Small intestine (tissue), 7 donors: ENCODE results near the gene CBX8. TPM values are rescaled to one million over a fixed set of nuclear protein-coding genes. Genes with fewer than 3 reads are reported as not detected.

ENCODE experiments used
- DNase-seq, 2 donors: peaks; one replicate each; pipeline versions ENCODE4 v3.0.0 to v3.0.0-alpha.2; 2013
- FAIRE-seq: peaks from 2 replicates; lab custom pipeline; 2012; peaks lifted over from hg19 to GRCh38; lab: Jason Lieb, UNC
- H3K27ac ChIP-seq, 3 donors: one replicate each; pipeline ENCODE4 v1.5.1; 2013; ENCODE audit warnings: low read length in 2 of 3, mild to moderate bottlenecking in 2 of 3, control low read depth in 1 of 3, inconsistent platforms in 1 of 3, low read depth in 1 of 3, moderate library complexity in 1 of 3
- H3K27me3 ChIP-seq, 3 donors: one replicate each; pipeline ENCODE4 v1.6.1; 2013; ENCODE audit warnings: low read length in 3 of 3, inconsistent platforms in 1 of 3; ENCODE audit not compliant: control insufficient read depth in 3 of 3, insufficient read depth in 3 of 3
- H3K36me3 ChIP-seq, 3 donors: one replicate each; pipeline ENCODE4 v1.6.1; 2013; ENCODE audit warnings: low read length in 3 of 3, inconsistent platforms in 1 of 3, low read depth in 1 of 3, mild to moderate bottlenecking in 1 of 3, moderate library complexity in 1 of 3; ENCODE audit not compliant: control insufficient read depth in 3 of 3, insufficient read depth in 2 of 3
- H3K4me1 ChIP-seq, 3 donors: one replicate each; pipeline ENCODE4 v1.6.1; 2013; ENCODE audit warnings: low read length in 2 of 3, inconsistent platforms in 1 of 3, low read depth in 1 of 3, mild to moderate bottlenecking in 1 of 3, moderate library complexity in 1 of 3; ENCODE audit not compliant: control insufficient read depth in 3 of 3, insufficient read depth in 2 of 3
- H3K4me3 ChIP-seq, 3 donors: one replicate each; pipeline ENCODE4 v1.5.1; 2013; ENCODE audit warnings: low read length in 3 of 3, control low read depth in 1 of 3, inconsistent platforms in 1 of 3, low read depth in 1 of 3, mild to moderate bottlenecking in 1 of 3, moderate library complexity in 1 of 3
- H3K9me3 ChIP-seq, 2 donors: one replicate each; pipeline ENCODE4 v1.6.1; 2013; ENCODE audit warnings: low read depth in 1 of 2, low read length in 1 of 2; ENCODE audit not compliant: control insufficient read depth in 2 of 2, insufficient read depth in 1 of 2
- WGBS, 3 donors: extraction: QIAGEN DNeasy Blood & Tissue Kit; methylation state at CpG; one replicate each; pipeline ENCODE4 v1.1.7; 2013; 5-methylcytosine and 5-hydroxymethylcytosine counted together
- polyA plus RNA-seq, 4 donors: library from polyadenylated mRNA; stranded (reverse) in 3 of 4; unstranded in 1 of 4; fragments of 200-250 nt in 3 of 4; fragments of 120-200 nt in 1 of 4; gene quantifications; one replicate each; pipeline versions ENCODE4 v1.2.1 to v1.2.3, GENCODE V29; 2013
- donor health status: healthy with polysubstance abuse.
- donor health status: control.
- donor health status: control.
- donor health status: Bipolar disorder and iron deficiency.
- donor health status: healthy.

The CBX8 gene
- polyA plus RNA-seq, 4 donors = 2.7 to 10.0 (median 5.3) TPM

DNA sequence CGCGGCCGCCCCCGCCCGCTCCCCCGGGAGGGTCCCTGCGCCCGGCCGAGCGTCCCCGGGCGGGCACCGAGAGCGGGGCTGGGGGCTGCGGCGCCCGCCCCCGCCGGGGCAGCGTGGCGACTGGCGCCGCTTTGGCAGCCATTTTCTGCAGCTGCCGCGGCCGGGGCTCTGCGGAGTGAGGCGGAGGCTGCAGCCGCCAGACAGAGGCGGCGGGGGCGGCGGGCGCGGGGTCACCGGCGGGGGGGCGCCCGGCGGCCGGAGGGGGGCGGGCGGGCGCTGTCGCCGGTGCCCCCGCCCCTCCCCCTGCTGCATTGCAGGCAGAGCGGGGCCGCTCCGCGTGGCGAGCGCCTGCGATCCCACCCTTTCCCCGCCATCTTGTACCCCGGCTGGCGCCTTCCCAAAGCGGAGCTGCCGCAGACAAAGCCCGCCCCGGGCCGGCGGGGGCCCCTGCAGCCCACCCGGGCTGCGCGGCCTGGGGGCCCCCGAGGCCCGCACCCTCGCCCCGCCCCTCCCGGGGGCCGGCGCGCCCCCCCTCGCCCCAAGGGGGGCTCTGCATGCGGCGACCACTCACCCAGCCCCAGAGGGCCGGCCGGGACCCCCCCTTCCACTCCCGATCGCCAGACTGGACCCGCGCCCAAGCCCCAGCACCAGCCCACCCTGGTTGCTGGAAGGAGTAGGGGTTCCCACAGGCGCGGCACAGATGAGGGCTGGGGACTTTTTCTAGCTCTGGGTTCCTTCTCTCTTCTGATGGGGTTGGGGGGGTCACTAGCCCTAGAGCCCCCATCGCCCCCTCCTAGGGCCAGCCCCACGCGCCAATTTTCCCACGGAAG, 16.6 kb upstream of the CBX8 start:
- Histone ChIP-seq H3K4me1 (peaks cover 0 to 46% (median 0%) of the 10 kb centered on the region in 3 donors), H3K9me3 (peaks cover 0 to 2% of the 10 kb centered on the region in 2 donors), H3K4me3 (peak overlapping the region in 2 of 3 donors; percentile 23 to 50), H3K36me3 (no peaks in the 10 kb centered on the region), H3K27ac (no peak overlapping the region), H3K27me3 (peaks cover 6 to 90% (median 47%) of the 10 kb centered on the region in 3 donors)
- DNase-seq = peak in 1 of 2 donors; percentile 38
- FAIRE-seq = no peak
- WGBS, 3 donors = 1 to 4% (median 2%) methylated on average over 14 to 89 of the region's 89 CpGs

DNA sequence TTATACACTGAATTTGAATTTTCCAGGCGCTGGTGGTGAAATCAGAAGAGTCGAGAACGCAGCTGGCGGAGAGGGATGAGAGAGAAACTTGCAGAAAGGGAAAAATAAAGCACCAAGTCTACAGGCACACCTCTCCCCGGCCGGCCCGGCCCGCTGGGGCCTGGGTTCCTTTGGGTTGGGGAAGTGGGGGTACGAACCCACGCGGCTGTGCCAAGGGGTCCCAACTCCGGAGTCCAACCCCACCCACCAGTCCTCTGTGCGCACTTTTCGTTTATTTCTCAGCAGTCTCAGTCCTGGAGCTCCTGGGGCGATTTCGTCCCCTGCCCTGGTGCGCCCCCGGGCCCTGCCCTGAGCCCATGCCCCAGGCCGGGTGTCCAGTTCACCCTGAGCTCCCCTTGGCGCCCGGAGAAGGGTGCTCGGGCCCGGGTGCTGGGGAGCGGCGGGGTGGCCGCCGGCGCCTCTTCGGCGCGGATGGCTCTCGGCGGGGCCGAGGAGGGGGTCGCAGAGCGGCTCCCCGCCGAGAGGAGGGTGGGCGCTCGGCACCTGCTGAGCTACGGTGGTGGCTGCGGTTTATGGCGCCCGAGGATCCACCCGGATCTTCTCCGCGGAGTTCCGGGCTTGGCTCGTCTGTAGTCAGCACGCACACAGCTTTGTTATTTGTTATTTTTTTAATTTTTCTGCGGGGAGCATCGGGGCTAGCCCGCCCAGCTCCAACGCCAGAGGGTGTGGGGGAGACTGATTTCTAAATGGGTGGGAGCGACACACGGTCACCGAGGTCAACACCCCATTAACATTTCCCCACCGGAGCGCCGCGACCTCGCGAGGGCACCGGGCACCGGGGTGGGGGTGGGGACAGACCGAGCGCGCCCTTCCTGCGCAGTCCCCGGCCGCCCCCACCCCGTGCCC, 15.7 kb upstream of the CBX8 start:
- Histone ChIP-seq H3K4me1 (peaks cover 0 to 46% (median 0%) of the 10 kb centered on the region in 3 donors), H3K9me3 (peaks cover 0 to 2% of the 10 kb centered on the region in 2 donors), H3K36me3 (no peaks in the 10 kb centered on the region), H3K4me3 (peak overlapping the region; percentile 23 to 50 (median 25)), H3K27ac (no peak overlapping the region), H3K27me3 (peaks cover 4 to 90% (median 56%) of the 10 kb centered on the region in 3 donors)
- peak in 1 of 2 donors; percentile 62 for DNase-seq
- no peak for FAIRE-seq
- WGBS, 3 donors = 3 to 5% (median 3%) methylated on average over 50 to 72 of the region's 72 CpGs

DNA sequence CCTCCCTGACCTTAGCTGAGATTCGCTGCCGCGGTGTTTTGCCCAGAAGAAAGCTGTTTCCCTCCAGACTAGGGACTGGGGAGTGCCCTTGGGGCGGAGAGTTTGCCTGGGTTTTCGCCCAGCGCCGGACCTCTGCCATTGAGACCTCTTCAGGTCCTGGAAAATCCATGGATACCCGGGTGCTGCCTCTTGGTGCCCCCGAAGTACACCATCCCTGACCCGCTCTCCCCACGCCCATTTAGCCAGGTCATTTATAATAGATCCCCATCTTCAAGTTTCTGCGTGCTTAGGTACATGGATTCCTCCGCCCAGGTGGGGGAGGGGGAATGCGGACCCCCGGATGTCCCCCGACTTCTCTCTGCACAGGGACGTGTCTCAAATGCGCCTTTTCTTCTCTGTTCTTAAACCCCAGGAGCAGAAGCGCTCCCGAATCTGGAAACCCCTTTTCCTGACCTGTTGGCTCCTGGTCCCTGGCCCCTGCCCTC, 15.0 kb upstream of the CBX8 start:
- Histone ChIP-seq H3K27ac (no peak overlapping the region), H3K36me3 (no peaks in the 10 kb centered on the region), H3K4me1 (peaks cover 0 to 46% (median 0%) of the 10 kb centered on the region in 3 donors), H3K27me3 (peaks cover 0 to 90% (median 61%) of the 10 kb centered on the region in 3 donors), H3K9me3 (peaks cover 0 to 2% of the 10 kb centered on the region in 2 donors), H3K4me3 (no peak overlapping the region)
- no peak for FAIRE-seq
- DNase-seq = no peak
- WGBS, 3 donors = 3 to 4% (median 3%) methylated on average over 20 of the region's 20 CpGs

DNA sequence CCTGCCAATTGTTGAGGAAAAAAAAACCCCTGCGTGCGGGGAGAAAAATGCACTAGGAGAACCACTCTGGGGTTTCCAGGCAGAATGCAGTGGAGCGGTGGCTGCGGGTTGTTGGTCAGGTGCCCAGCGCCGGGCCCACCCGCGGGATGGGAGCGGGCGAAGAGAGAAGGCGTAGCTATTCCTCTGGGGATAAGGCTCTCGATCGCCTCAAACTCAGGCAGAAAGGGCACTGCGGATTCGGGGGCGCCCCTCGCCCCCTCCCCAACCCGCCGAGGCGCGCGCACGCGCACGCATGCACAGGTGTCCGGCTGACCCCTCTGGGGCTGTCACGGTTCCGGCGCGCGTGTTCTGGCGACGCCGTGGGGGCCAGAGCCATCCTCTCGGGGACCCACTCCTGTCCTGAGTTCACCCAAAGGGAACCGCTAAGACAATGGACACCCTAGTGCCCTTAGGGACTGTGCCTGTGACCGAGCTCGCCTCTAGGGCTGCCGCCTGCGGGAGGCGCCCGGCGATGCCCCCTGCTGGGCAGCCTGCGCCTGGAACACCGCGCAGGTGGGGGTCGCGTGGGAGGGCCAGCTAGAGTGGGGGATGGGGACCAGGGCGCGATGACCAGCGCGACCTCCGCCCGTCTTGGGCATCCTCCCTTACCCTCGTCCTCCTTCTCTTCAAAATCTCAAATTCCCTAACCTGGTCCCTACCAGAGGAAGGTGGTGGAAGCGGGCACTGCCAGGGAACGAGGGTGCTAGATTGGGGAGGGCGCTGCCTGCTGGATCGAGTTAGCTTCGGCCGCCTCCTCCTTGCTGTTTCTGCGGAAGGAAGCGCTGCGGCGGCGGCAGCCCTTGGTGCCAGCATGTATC, 14.4 kb upstream of the CBX8 start:
- no peaks in the 10 kb centered on the region for H3K36me3 ChIP-seq
- no peak overlapping the region for H3K4me3 ChIP-seq
- DNase-seq (peak in 1 of 2 donors; percentile 64), FAIRE-seq (no peak)
- peaks cover 0 to 90% (median 61%) of the 10 kb centered on the region in 3 donors for H3K27me3 ChIP-seq
- no peak overlapping the region for H3K27ac ChIP-seq
- H3K9me3 ChIP-seq = peaks cover 0 to 2% of the 10 kb centered on the region in 2 donors
- 1 to 3% (median 1%) methylated on average over 45 to 66 of the region's 66 CpGs for WGBS, 3 donors
- H3K4me1 ChIP-seq = peaks cover 0 to 46% (median 0%) of the 10 kb centered on the region in 3 donors

DNA sequence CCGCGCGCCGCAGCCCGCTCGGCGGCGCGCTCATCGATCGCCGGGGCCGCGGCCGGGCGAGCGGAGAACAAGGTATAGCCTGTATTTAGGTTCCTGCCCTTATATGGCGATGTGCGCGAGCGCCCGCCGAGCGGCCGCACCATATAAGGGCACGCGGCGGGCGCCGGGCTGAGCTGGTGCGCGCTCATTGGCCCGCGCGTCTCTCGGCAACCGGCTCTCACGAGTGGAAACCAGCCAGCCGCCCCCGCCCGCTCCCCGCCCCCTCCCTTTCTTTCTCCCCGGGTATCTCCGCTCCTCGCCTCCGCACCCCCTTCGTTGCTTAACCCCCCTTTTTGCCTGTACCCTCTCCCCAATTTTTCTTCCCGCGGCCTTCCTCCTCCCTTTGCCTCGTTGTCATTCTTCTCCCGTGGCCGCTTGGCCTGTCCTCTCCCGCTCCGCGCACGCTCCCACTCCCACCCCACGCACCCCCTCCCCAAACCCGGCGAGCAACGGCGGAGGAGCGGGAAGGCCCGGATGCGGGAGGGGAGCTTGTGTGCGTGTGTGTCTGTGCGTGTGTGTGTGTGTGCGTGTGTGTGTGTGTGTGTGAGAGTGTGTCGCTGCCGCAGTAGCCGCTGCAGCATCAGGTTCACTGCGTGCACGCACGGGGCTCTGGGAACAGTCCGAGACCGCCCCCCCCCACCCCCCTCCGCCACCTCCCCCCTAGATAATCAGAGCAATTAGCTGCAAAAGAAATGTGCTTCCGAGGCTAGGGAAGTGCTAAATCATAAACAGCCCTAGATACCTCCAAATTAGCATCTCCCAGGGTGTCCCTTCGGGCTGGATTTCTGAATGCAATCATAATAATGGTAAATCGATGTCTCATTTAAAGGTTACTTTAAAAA, 13.5 kb upstream of the CBX8 start:
- H3K36me3 ChIP-seq = no peaks in the 10 kb centered on the region
- WGBS, 3 donors = 0 to 1% (median 1%) methylated on average over 53 to 79 of the region's 79 CpGs
- H3K27me3 ChIP-seq = peaks cover 0 to 91% (median 61%) of the 10 kb centered on the region in 3 donors
- DNase-seq (peak; percentile 80 to 88), FAIRE-seq (no peak)
- peaks cover 0 to 2% of the 10 kb centered on the region in 2 donors for H3K9me3 ChIP-seq
- peaks cover 0 to 46% (median 0%) of the 10 kb centered on the region in 3 donors for H3K4me1 ChIP-seq
- H3K27ac ChIP-seq = no peak overlapping the region
- peak overlapping the region in 1 of 3 donors; percentile 31 for H3K4me3 ChIP-seq

DNA sequence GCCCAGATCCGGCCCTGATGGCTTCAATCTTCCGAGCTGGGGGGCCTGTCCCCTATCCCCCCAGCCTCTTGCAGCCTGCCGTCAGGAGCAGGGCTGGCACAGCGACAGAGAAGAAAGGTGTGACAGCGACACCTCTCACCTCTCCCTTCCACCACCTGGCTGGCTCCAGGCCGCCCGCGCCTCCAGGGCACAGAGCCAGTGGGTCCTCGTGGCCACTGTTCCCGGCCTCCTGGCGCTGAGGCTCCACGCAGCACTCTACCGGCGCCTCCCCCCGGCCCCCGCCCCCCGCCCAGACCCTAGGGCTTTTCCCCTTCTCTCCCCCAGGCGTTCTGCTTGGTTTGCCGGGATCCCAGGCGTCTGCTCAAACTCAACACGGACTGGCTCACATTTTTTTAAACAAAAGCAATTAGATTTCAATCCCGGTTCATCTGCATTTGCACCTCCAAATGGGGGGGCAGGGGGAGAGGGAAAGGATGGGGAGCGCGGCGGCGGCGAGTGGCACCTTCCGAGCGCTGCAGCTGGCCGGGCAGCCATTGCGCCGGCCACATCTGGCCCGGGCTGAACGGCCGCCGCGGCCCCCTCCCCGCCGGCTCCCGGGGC, 12.8 kb upstream of the CBX8 start:
- peaks cover 0 to 92% (median 62%) of the 10 kb centered on the region in 3 donors for H3K27me3 ChIP-seq
- H3K27ac ChIP-seq = no peak overlapping the region
- H3K36me3 ChIP-seq = no peaks in the 10 kb centered on the region
- FAIRE-seq (no peak), DNase-seq (peak; percentile 46 to 54)
- no peak overlapping the region for H3K4me3 ChIP-seq
- peaks cover 0 to 44% (median 0%) of the 10 kb centered on the region in 3 donors for H3K4me1 ChIP-seq
- 2 to 4% (median 3%) methylated on average over 21 to 40 of the region's 40 CpGs for WGBS, 3 donors
- H3K9me3 ChIP-seq = peaks cover 0 to 2% of the 10 kb centered on the region in 2 donors
